ENCODE measurements around the gene PNPLA7.

GRCh38 chr9:137564134-137564533 is 13.9 kb upstream of the PNPLA7 start:
- TF ChIP-seq CTCF (IDR thresholded peaks at IDR 0.05 in 4 of 5, conservative IDR thresholded peaks at IDR 0.05 in 1 of 5) = no peak
- no peak for TF ChIP-seq POLR2A (IDR thresholded peaks at IDR 0.05)

Measured in gastrocnemius medialis (tissue), 4 donors.